NCI-H2081 treated with DMSO at 0.1 percent for 48 hours (cell line): ENCODE data around the gene GRK6.

Experiments
- DNase-seq: peaks from one replicate; lab custom pipeline; 2025; lab: John Stamatoyannopoulos, UW

Gene GRK6

DNA sequence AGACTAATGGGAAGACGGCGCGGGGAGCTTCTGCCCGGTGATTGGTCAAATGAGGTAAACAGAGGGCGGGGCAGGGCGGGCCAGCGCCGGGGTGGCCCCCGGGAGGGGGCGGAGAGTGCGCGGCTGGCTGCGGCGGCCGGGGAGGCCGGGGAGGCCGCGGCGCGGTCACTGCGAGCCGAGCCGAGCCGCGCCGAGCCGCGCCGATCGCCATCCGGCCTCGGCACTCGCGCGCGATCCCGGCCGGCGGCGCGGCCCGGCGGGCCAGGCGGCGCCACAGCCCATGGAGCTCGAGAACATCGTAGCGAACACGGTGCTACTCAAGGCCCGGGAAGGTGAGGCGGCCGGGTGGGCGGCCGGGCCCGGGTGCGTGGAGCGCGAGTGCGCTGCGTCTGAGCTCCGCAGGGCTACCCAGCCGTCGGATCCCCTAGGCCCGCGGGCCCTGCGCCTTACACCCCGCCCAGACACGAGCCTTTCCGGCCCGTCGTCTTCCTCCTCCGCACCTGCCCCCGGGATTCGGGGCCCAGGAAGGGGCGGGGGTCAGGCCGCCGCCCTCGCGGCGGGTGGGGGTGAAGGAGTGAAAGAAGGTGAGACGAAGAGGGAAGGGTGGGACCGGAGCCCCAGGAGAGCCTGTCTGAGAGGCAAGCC, at the start of gene GRK6:
Gene GRK6, plus strand, starts transcription at position 111 of the 645 bp plus-strand sequence. Its CDS starts 170 bp downstream, at position 281.
- DNase-seq: no peak

DNA sequence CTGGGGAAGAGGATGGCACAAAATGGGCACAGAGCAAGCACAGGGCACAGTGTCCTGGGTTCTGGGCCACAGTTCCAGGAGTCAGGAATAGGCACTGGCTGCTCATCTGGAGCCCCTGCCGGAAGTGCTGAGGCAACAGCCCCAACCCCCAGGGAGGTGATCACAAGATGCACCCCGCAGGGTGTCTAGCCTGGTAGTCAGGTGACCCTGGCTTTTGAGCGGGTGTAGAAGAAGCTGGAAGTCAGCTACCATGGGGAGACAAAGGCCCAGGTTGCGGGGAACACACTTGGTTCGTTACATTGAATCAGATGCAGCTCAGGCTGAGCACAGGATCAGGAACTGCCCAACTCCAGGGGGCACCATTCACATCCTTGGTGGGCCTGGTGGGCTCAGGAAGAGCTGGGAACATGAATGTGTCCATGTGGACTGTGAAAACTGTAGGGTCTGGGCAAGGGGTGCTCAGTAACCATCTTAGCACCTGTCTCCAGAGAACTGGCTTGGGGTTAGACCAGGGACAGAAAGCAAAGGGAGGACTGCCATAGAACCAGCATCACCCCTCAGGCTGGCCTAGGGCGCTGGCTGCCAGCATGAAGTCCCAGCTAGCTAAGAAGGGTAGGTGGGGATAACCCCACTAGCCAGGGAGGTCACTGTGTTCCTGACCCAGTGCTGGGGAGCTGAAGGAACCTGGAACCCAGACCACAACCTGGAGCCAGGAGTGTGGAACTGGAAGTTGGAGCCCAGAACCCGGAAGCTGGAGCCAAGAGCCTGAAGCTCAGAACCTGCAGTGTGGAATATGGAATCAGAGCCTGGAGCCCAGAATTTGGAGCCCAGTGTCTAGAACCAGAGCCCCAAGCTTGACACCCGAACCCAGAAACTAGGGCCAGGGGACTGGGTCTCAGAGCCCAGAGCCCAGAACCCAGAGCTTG, 48.4 kb upstream of the GRK6 start:
- DNase-seq: no peak

DNA sequence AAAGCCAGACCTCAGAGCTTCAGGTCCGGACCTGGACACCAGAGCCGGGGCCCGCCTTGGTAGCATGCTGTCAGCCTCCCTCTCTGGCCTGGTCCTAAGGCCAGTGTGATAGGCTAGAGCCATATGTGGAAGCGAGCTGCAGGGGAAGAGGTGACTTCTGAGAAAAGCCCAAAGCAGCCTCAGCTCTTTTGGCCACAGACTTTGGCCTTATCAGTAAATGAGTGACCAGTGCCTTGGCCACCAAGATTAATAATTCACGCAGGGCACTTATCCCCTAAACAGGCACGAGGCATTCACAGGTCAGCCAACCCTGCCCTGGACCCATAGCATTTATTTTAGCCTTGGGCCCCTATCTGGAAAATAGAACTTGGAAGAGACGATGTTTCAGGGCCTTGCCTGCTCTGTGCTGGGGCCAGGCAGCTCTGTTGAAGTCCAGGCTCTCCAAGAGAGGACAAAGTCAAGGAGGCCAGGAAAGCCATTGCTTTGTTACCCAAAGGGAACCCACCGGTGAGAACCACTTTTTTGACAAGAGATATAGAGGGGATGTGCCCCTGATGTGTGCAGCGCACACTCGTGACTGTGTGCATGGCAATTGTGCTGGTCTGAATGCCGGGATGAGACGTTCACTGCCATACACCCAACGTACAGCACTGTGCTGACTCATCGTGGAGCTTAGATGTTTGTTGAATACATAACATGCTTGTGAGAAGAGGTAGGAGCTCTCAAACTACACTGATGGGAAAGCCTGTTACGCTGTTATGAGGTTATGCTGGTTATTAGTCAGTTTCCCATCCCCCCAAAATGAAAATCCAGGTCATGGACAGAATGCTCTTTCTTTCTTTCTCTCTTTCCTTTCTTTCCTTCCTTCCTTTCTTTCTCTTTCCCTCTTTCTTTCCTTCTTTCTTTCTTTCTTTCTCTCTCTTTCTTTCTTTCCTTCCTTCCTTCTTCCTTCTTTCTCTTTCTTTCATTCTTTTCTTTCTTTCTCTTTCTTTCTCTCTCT, 47.3 kb upstream of the GRK6 start:
- DNase-seq: no peak

DNA sequence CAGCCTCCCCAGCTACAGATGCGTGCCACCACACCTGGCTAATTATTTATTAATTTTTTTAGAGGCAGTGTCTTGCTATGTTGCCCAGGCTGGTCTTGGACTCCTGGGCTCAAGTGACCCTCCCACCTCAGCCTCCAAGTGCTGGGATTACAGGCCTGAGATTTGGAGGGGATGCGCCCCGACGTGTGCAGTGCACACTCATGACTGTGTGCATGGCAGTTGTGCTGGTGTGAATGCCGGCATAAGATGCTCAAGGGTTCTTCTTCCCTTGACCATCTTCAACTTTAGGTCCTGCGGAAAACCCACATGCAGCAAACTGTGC, 45.7 kb upstream of the GRK6 start:
- DNase-seq: no peak

DNA sequence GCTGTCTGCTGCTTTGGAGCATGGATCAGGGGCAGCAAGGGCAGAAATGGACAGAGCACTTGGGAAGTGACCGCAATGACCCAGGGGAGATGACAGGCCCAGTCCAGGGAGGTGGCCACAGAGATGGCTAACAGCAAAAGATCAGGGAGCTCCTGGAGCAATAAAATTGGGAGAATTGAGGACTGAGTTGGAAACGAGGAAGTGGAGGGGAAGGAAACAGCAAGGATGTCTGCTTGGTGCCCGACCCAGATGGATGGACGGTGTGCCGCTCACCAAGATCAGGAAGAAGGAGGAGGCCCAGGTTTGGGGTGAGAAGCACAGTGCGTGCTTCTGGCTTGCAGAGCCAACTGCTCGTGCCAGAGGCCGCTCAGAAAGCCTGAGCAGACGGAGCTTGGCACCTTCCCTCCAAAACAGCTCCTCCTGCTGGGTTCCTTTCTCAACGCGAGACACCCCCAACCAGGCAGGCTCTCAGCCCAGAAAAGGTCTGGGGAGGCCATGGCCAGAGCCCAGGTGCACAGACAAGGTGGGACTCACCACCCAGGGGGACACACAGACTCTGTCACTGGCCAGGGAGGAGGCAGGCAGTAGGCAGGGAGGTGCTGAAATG, 44.0 kb upstream of the GRK6 start:
- no peak for DNase-seq

DNA sequence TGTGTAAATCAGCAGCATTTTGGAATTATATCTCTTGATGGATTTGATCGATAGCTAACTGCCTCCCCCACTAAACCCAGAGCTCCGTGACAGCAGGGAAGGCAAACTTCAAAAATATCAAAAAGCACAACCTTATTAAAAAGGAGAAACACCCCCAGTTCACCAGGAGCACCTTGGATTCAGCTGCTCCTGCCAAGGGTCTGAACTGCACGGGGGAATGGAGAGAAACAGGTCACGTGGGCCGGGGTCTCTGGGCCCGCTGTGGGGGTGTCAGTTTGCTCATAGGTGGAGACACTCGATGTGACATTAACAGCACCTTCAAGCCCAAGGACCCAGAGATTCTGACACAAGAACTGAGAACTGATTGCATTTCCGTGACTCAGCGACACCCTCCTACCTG, 43.3 kb upstream of the GRK6 start:
- DNase-seq: no peak

DNA sequence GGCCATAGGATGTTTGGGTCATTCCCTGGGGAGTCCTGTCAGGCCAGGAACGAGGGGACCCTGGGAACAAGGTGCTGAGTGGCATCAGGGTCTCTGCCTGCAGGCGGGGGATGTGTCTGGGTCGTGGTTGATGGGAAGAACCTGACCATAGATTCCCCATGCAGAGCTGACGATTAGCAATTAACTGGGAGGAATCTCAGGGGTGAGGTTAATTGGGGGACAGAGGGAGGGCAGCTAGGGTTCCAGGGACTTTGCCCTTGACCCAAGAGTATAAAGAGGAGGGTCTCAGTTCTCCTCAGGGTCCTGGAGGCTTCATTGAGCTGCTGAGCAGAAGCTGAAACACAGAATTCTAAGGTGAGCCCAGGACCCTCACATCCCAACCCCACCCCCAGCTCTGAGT, 42.3 kb upstream of the GRK6 start, which contains the start of gene SLC34A1:
Gene SLC34A1, plus strand, starts transcription at position 301 of the 400 bp plus-strand sequence. CDS start 1,308 bp downstream, outside the sequence.
- no peak for DNase-seq

DNA sequence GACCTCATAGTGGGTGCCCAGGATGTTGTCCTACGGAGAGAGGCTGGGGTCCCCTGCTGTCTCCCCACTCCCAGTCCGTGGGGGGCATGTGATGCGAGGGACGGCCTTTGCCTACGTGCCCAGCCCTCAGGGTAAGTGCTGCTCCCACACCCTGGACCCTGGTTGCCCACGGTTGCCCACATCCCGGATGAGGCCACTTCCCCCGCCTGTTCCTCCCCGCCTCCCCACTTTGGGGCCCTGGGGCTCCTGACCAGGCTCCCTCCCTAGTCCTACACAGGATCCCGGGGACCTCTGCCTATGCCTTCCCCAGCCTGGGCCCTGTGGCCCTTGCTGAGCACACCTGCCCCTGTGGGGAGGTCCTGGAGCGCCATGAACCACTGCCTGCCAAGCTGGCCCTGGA, 40.8 kb upstream of the GRK6 start:
- no peak for DNase-seq

DNA sequence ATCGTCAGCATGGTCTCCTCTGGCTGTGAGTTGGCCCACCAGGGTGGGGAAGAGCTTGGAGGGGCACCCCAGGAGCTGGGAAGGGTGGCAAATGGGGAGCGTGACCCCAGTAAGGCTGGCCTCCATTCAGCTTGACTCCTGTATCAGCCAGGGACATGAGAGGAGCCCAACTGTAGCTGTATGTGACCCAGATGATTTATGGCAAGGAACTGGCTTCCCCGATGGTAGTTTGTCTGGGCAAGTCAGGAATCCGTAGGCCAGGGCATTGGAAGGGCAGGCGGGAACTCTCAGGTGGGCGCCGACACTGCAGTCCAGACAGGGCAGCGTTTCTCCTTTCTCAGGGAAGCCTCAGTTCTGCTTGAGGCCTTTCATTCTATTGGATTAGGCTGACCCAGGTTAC, 39.9 kb upstream of the GRK6 start:
- DNase-seq: no peak

DNA sequence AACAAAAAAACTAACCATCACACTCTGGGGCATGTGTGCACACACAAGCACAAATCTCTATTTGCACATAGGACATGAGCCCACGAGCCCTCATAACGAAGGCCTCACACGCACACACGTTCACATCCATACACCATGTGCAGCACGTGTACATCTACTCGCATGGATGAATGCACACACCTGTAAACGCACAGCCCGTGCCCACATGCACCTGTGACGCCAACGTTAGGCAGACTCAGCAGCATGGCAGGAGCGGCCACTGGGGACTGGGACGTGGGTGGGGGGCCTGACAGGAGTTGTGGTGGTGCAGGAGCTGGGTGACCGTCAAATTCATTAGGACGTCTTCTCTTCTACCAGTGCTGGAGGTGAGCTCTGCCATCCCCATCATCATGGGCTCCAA, 39.1 kb upstream of the GRK6 start:
- DNase-seq: no peak

DNA sequence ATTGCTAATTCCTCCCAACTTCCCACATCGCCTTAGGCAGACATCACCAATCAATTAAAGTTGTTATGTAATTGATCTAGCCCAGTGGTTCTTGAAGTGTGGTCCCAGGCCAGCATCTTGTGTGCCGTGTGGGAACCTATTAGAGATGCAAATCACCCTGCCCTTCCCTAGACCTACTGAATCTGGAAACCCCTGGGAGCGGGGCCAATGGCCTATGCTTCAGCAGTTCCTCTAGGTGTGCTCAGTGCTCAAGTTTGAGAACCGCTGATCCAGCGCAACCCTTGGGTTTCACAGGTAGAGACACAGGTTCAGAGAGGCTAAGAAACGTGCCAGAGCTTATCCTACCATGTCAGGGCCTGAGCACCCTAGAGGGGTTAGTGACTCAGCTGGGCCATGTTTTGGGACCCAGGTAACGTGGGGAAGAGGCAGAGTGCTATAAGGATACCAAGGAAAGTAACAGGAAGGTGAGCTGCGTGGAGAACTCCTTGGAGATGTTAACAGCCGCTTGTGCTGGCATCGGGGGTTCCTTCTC, 37.9 kb upstream of the GRK6 start:
- no peak for DNase-seq

DNA sequence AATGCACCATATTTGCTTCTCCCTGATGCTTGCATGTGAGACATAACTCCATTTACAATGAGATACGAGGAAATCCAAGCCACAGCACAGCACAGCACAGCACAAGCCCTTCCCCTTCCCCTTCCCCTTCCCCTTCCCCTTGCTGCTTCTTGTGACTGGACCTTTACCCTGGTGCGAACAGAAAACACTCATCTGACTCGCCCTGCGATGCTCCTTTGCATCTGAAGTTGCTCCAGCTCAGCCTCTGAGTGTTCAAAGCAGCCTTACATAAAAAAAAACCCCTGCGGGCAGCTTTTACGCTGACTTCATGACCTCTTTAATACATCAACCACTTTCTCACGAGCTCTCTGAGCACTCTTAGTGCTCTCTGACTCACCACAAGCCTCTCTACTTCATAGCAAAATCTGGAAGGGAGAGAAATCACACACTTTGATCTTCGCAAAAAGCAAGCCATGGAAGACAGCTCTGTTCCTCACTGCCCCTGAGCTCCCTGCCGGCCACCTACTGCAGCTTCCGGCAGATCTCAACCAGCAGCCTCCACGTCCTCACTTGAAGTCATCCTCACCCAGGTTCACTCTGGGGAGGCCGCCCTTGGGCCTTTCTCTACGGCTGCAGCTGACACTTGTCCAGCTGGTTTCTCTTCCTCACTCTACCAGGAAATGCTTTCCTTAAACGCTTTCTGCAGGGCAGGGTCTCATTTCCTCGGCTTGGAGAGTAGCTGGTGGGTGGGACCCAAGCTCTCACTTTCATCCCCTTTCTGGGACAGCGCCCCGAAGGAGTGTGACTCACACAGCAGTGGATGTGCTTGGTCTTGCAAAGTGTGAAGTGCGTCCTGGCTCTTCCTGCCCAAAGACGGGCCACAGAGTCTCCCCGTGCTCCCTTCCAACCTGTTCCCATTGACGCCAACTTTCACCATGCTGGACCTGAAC, 37.0 kb upstream of the GRK6 start:
- no peak for DNase-seq

DNA sequence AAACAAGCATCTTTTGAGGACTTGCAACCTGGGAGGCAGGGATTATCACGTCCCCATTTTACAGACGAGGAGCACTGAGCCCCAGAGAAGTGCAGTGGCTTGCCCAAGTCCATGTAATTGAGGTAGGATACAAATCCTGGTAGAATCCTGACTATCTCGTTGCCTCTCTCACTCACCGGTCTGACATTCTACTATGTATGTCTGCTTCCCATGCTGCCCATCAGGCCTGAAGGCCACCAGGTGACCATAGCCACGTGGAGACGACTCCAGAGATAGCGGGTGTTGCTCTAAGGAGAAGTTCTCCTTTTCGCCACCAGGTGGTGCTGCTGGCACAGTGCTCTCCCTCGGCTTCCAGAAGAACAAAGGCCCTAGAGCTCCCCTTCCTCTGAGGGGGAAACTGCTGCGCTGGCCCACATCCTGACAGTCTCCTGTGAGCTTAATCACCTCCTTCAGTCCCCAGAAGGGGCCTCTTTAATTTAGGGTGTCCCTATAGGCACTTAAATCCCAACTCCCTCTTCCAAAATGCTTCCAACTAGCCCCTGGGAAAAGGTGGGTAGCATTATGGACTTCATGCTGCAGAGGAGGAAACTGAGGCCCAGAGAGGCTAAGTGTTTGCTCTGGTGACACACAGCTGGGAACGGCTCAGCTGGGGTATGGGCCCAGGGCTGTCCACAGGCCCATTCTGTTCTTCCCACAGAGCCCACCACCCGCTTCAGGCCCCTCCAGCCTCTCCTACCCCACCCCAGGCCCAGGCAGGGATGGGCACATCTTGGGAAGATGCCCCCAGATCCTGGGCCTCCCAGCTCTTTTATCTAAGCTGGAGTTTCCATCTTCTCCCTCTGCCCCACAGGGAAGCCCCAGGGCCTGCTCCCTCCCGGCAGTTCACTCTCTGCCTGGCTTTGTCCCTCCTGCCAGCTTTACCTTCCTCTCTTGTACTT, 35.8 kb upstream of the GRK6 start:
- peak; percentile 63 for DNase-seq

DNA sequence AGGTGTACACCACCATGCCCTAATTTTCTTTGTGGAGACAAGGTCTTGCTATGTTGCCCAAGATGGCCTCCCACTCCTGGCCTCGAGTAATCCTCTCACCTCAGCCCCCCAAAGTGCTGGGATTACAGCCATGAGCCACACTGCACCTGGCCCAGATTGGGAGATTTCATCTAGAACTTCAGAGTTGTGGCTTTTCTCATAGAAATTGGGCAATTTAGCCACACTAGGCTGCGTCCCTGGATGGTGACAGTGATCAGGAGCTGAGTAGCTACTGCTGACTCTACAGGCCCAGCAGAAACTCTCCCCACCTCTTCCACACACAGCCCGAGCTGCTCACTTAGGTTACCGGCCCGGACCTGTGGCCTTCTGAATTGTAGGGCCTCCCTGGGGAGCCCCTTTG, 33.7 kb upstream of the GRK6 start:
- DNase-seq: no peak

DNA sequence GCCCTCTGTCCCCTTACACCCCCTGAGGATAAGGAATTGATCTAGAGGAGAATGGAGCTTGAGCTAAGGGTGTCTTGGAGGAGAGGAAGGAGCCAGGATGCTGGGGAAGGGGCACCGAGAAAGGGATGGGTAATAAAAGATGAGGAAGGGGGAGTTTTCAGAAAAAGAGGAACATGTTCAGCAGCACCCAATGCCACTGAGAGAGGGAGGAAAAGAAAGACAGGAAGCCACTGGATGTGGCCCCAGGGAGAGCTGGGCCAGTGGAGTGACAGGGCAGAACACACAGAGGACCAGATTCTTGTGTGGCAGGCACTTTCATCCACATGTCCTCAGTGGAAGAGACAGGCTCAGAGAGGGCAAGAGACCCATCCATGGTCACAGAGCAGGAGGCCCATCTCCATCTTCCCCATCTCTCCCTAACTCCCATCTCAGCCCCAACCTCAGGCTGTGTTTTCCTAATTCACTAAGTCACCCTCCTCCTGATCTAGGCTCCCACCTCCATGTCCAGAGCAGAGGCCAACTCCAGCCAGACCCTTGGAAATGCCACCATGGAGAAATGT, 33.2 kb upstream of the GRK6 start:
- DNase-seq: no peak

DNA sequence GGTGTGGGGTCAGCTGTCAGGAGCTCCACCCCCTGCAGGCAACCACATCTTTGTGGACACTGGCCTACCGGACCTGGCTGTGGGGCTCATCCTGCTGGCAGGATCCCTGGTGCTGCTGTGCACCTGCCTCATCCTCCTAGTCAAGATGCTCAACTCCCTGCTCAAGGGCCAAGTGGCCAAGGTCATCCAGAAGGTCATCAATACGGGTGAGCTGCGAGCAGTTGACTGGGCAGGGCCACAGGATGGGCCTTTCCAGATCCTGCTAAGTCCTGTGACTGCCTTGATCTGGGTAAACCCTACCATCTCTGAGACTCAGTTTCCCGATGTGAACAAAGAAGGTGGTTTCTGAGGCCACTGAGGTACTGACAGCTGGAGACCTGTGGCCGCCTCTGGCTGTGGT, 32.5 kb upstream of the GRK6 start:
- no peak for DNase-seq

DNA sequence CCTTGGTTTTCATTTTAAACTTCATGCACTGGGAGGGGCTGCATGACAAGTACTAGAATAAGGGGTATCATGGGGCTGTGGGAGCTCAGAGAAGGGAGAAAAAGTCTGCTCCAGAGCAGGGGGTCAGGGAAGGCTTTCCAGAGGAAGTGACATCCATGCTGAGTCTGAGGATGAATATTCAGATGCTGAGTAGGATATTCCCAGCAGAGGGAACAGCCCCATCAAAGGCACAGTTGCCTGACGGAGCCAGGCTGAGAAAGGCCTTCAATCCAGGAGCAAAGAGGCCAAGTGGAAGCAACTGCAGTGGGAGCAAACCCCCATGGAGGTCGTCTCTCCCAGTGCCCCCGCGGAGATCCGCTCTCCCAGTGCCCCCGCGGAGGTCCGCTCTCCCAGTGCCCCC, 30.4 kb upstream of the GRK6 start:
- no peak for DNase-seq

DNA sequence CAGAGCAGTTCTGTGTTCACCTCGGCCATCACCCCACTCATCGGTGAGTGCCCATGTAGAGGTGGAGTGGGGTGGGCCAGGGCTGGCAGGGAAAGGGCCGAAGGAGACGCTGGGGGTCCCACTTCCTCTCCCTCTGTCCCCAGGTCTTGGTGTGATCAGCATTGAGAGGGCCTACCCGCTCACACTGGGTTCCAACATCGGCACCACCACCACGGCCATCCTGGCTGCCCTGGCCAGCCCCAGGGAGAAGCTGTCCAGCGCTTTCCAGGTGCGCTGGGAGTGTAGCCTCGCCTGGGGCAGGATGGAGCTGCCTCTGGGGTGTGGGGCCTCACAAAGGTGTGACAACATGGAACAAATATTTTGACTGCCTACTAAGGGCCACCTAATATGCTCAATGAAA, 29.7 kb upstream of the GRK6 start:
- no peak for DNase-seq

DNA sequence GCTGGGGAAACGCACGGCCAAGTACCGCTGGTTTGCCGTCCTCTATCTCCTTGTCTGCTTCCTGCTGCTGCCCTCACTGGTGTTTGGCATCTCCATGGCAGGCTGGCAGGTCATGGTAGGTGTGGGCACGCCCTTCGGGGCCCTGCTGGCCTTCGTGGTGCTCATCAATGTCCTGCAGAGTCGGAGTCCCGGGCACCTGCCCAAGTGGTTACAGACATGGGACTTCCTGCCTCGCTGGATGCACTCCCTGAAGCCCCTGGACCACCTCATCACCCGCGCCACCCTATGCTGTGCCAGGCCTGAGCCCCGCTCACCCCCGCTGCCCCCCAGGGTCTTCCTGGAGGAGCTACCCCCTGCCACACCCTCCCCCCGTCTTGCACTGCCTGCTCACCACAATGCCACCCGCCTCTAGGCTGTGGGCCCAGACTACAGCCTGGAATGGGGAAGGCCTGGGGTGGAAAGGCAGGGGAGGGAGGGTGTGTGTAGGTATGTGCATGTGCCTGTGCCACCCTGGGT, 28.5 kb upstream of the GRK6 start:
- DNase-seq: no peak
